Pancreas (tissue), 10 donors: ENCODE data around the gene KSR1. TPM values are rescaled to one million over a fixed set of nuclear protein-coding genes. Genes with fewer than 3 reads are reported as not detected.

Experiments
- ATAC-seq, 4 donors: fragments of 200-7000 bp; cut with Tn5 transposase; one replicate each; pipeline versions ENCODE4 v1.8.0 to v1.9.1; 2020; ENCODE audit warnings: mild to moderate bottlenecking in 4 of 4, moderate library complexity in 4 of 4
- DNase-seq, 6 donors: peaks; one replicate each; pipeline ENCODE4 v3.0.0-alpha.2; 2020
- FAIRE-seq: peaks from 2 replicates; lab custom pipeline; 2012; peaks lifted over from hg19 to GRCh38; lab: Jason Lieb, UNC
- H3K27ac ChIP-seq, 4 donors: fragments of 200-600 bp; sonication (generic); 1 replicate in 3 of 4; 2 replicates in 1 of 4; pipeline versions ENCODE4 v1.5.0 to v1.8.0; 2020
- H3K27me3 ChIP-seq, 4 donors: fragments of 200-600 bp; one replicate each; pipeline ENCODE4 v1.8.0; 2021
- H3K36me3 ChIP-seq, 3 donors: fragments of 200-600 bp; sonication (generic) in 1 of 3; one replicate each; pipeline versions ENCODE4 v1.5.0 to v1.8.0; 2020 to 2021
- H3K4me1 ChIP-seq, 3 donors: fragments of 200-600 bp; one replicate each; pipeline ENCODE4 v1.8.0; 2021
- H3K4me3 ChIP-seq, 4 donors: fragments of 200-600 bp; sonication (generic) in 2 of 4; one replicate each; pipeline versions ENCODE4 v1.5.0 to v1.8.0; 2020 to 2021
- H3K9me3 ChIP-seq, 4 donors: fragments of 200-600 bp; one replicate each; pipeline ENCODE4 v1.8.0; 2021
- WGBS, 2 donors: extraction: QIAGEN DNeasy Blood & Tissue Kit; methylation state at CpG; one replicate each; pipeline ENCODE4 v1.1.7; 2013; 5-methylcytosine and 5-hydroxymethylcytosine counted together
- intact Hi-C, 3 donors: fragments of 100-400 bp; cut with DNase I; formaldehyde crosslinking; loops; one replicate each; pipeline versions ENCODE4 v1.11.1 to v1.14.2; 2022
- polyA plus RNA-seq, 2 donors: library from polyadenylated mRNA; stranded (reverse); fragments of 200-250 nt; gene quantifications; one replicate each; pipeline ENCODE4 v1.2.3, GENCODE V29; 2013
- total RNA-seq, 6 donors: library from RNA; stranded (reverse); fragmentation: NEBNext Ultra II Directional in 4 of 6; extraction: Animal tissue kit (Norgen Biotek cat#: 25700) in 4 of 6; gene quantifications; one replicate each; pipeline versions ENCODE4 v1.2.1 to v1.2.4, GENCODE V29; 2021 to 2023
- TF ChIP-seq, protein P1 (sequence below), 4 donors: fragments of 200-600 bp; sonication (generic) in 3 of 4; IDR thresholded peaks; one replicate each; pipeline versions ENCODE4 v1.5.0 to v1.8.0; 2021; ENCODE audit warnings: antibody characterized with exemption in 4 of 4
- donor health status: healthy with polysubstance abuse.
- donor health status: DM: no; HTN: no; CAD: no; lungs with moderate emphysema.
- donor health status: DM: no; HTN: no; CAD: no.
- donor health status: control.
- donor health status: control.
- donor health status: Bipolar disorder and iron deficiency.
- donor health status: DM: yes; HTN: yes; CAD: no.
- donor health status: DM: no; HTN: no; CAD: no.
- donor health status: DM: no; HTN: no; CAD: no.
- donor health status: DM: yes; HTN: yes; CAD: no.

Gene KSR1
- total and polyA plus RNA-seq, 8 donors, result 68.2 to 139 (median 103) TPM

DNA sequence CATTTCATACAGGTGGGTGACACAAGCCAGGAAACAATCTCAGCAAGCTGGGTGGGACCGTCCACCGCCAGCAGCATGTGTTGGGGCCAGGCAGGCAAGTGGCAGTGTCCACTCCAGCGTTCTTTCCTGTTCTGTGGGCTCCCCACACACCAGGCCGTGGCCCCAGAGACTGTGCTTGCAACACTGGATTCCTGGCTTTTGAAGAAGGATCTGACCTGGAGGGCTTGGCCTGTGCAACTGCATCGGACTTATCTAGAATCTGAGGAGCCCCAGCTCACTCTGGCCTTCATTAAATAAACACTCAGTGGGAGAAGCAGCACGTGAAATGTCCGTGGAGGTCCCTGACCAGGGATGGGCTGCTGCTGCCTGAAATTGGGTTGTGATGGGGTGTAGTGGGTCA, 3.2 kb downstream of the KSR1 start:
- Histone ChIP-seq H3K36me3 (no peaks in the 10 kb centered on the region), H3K4me3 (peak overlapping the region in 1 of 4 donors; percentile 82), H3K27ac (peak overlapping the region in 2 of 4 donors; percentile 16 to 30), H3K4me1 (peaks cover 0 to 33% (median 11%) of the 10 kb centered on the region in 3 donors), H3K27me3 (no peaks in the 10 kb centered on the region), H3K9me3 (no peaks in the 10 kb centered on the region)
- FAIRE-seq (no peak), ATAC-seq (peak in 1 of 4 donors; percentile 1), DNase-seq (no peak)
- TF ChIP-seq, protein P1, sequence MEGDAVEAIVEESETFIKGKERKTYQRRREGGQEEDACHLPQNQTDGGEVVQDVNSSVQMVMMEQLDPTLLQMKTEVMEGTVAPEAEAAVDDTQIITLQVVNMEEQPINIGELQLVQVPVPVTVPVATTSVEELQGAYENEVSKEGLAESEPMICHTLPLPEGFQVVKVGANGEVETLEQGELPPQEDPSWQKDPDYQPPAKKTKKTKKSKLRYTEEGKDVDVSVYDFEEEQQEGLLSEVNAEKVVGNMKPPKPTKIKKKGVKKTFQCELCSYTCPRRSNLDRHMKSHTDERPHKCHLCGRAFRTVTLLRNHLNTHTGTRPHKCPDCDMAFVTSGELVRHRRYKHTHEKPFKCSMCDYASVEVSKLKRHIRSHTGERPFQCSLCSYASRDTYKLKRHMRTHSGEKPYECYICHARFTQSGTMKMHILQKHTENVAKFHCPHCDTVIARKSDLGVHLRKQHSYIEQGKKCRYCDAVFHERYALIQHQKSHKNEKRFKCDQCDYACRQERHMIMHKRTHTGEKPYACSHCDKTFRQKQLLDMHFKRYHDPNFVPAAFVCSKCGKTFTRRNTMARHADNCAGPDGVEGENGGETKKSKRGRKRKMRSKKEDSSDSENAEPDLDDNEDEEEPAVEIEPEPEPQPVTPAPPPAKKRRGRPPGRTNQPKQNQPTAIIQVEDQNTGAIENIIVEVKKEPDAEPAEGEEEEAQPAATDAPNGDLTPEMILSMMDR (IDR thresholded peaks at IDR 0.05), result no peak
- WGBS, 2 donors, result 35 to 37% methylated on average over 7 of the region's 7 CpGs
- intact Hi-C loops, result loop anchor here in 1 of 3 donors (10.0 kb wide), 1 partner anchor 125 kb away; no protein-coding TSS in a partner anchor

DNA sequence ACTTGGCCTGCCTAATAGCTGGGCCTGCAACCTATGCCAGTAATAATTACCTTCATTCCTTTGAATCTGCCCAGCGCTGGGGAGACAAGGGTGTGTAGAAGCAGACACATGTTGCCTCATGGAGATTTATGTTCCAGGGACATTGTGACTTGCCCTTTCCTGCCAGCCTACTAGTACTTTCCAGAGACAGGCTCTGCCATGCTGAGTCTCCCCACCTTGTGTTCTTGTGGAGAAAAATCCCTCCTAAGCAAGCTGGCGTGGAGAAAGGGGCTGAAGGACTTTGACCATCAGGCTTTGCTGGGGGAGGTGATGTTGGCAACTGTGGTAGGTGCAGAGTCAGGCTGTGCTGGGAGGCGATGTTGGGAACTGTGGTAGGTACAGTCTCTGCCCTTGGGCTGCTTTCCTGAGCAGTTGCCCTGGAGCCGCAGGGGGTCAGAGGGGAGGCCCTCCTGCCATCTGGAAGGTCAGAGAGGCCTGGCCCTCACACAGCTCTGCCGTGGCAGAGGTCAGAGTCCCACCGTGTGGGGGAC, 4.0 kb downstream of the KSR1 start:
- Histone ChIP-seq H3K27ac (peak overlapping the region in 1 of 4 donors; percentile 16), H3K27me3 (no peaks in the 10 kb centered on the region), H3K36me3 (no peaks in the 10 kb centered on the region), H3K4me1 (peaks cover 0 to 33% (median 11%) of the 10 kb centered on the region in 3 donors), H3K4me3 (no peak overlapping the region), H3K9me3 (no peaks in the 10 kb centered on the region)
- intact Hi-C loops, result no loop called here
- 25 to 33% methylated on average over 6 of the region's 6 CpGs for WGBS, 2 donors
- no peak for FAIRE-seq
- TF ChIP-seq, protein P1 (IDR thresholded peaks at IDR 0.05), result no peak
- DNase-seq, result peak in 2 of 6 donors; percentile 19 to 44
- peak in 1 of 4 donors; percentile 9 for ATAC-seq

DNA sequence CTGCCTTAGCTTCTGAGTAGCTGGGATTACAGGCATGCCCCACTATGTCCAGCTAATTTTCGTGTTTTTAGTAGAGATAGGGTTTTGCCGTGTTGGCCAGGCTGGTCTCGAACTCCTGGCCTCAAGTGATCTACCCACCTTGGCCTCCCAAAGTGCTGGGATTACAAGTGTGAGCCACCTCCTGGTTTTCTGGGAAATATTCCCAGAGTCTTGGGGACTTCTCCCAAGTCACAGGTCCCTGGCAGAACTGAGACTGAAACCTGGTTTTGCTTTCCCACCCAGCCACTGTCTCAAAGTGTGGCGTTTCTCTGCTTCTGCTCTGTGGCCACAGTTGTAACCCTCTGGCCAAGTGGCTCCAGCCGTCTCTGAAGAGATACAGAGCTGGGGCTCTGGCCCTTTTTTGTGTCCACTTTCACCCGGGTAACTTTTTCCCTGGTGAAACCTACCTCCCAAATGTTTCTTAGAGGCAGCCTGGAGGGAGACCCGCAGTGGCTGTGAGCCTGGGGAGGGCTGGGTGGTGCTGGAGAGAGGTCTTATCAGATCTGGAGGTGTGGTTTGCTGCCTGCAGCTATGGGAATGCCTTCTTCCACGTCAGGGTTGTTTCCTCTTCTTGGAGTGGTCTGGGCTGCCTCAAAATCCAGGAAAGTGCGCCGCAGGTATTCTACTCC, 5.1 kb downstream of the KSR1 start:
- FAIRE-seq, result no peak
- intact Hi-C loops, result no loop called here
- no peak overlapping the region for H3K4me3 ChIP-seq
- H3K4me1 ChIP-seq, result peaks cover 0 to 33% (median 11%) of the 10 kb centered on the region in 3 donors
- no peaks in the 10 kb centered on the region for H3K9me3 ChIP-seq
- no peaks in the 10 kb centered on the region for H3K36me3 ChIP-seq
- ATAC-seq, result peak in 3 of 4 donors; percentile 26 to 48 (median 40)
- H3K27me3 ChIP-seq, result no peaks in the 10 kb centered on the region
- TF ChIP-seq, protein P1 (IDR thresholded peaks at IDR 0.05), result no peak
- WGBS, 2 donors, result 49 to 56% methylated on average over 10 of the region's 10 CpGs
- no peak overlapping the region for H3K27ac ChIP-seq
- DNase-seq, result peak in 1 of 6 donors; percentile 23

DNA sequence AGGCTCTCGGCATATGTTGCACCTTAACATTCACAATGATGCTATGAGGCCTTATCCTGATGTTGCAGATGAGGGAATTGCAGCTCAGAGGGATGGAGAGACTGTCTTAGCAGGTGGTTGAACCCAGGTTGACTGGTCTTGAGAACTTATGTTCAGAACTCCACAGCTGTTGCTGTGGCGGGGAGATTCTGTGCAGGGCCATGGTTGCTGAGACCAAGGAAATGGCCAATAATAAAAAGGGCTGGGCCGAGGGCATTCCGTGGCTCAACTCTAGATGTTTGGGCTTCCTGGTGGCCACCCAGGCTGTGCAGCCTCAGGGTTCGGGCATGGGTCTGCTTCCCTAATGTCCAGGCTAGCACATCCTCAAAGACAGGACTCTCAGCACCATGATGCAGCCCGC, 5.9 kb downstream of the KSR1 start:
- TF ChIP-seq, protein P1 (IDR thresholded peaks at IDR 0.05), result no peak
- Histone ChIP-seq H3K9me3 (no peaks in the 10 kb centered on the region), H3K27me3 (no peaks in the 10 kb centered on the region), H3K4me3 (no peak overlapping the region), H3K36me3 (no peaks in the 10 kb centered on the region), H3K4me1 (peaks cover 0 to 33% (median 11%) of the 10 kb centered on the region in 3 donors), H3K27ac (no peak overlapping the region)
- intact Hi-C loops, result no loop called here
- no peak for ATAC-seq
- 90 to 94% methylated on average over 6 of the region's 6 CpGs for WGBS, 2 donors
- FAIRE-seq, result no peak
- no peak for DNase-seq

DNA sequence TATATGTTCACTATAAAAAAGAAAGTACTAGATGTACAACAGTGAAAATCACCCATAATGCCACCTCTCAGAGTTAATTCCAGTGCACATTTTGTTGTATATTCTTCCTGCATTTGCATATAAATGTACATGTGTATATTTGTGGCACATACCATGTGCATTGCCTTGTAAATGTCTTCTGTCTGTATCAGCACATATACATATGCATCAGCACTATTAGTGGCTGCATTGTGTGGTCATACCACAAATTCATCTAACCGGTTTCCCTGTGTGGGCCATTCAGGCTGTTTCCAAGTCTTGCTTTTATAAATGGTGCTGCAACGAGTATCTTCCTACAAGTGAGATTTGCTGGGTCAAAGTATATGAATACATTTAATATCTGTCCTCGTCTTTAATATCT, 6.5 kb downstream of the KSR1 start:
- no peak overlapping the region for H3K4me3 ChIP-seq
- no peaks in the 10 kb centered on the region for H3K27me3 ChIP-seq
- FAIRE-seq, result no peak
- no peak for DNase-seq
- TF ChIP-seq, protein P1 (IDR thresholded peaks at IDR 0.05), result no peak
- intact Hi-C loops, result no loop called here
- H3K4me1 ChIP-seq, result peaks cover 0 to 33% (median 11%) of the 10 kb centered on the region in 3 donors
- no peaks in the 10 kb centered on the region for H3K9me3 ChIP-seq
- 90 to 97% methylated on average over 3 of the region's 3 CpGs for WGBS, 2 donors
- ATAC-seq, result no peak
- no peak overlapping the region for H3K27ac ChIP-seq
- H3K36me3 ChIP-seq, result no peaks in the 10 kb centered on the region
